GM23248 (cell line): Measurements from ENCODE around the gene HOXA10. TPM values are rescaled to one million over a fixed set of nuclear protein-coding genes. Genes with fewer than 3 reads are reported as not detected.

Source experiments
- DNase-seq: peaks from one replicate; pipeline ENCODE4 v3.0.0-alpha.2; 2015
- H2AFZ ChIP-seq: fragments of 200-600 bp; sonication (generic); 2 replicates; pipeline ENCODE4 v1.6.1; 2016; ENCODE audit warnings: antibody characterized with exemption
- H3F3A ChIP-seq: fragments of 200-600 bp; sonication (generic); 2 replicates; pipeline ENCODE4 v1.6.1; 2016; ENCODE audit warnings: mild to moderate bottlenecking, antibody characterized with exemption, mixed run types; ENCODE audit not compliant: insufficient read depth
- H3K27ac ChIP-seq: fragments of 200-600 bp; sonication (generic); 2 replicates; pipeline ENCODE4 v1.5.1; 2016; ENCODE audit warnings: mild to moderate bottlenecking
- H3K27me3 ChIP-seq: fragments of 200-600 bp; sonication (generic); replicated peaks from 2 replicates; pipeline ENCODE4 v1.6.1; 2016; ENCODE audit warnings: mild to moderate bottlenecking; ENCODE audit not compliant: insufficient read depth
- H3K36me3 ChIP-seq: fragments of 200-600 bp; sonication (generic); 2 replicates; pipeline ENCODE4 v1.6.1; 2016; ENCODE audit warnings: low read depth, mild to moderate bottlenecking
- H3K4me1 ChIP-seq: fragments of 200-600 bp; sonication (generic); 2 replicates; pipeline ENCODE4 v1.6.1; 2016; ENCODE audit warnings: mild to moderate bottlenecking; ENCODE audit not compliant: insufficient read depth
- H3K4me2 ChIP-seq: fragments of 200-600 bp; sonication (generic); one replicate; pipeline ENCODE4 v1.6.1; 2016; ENCODE audit warnings: mild to moderate bottlenecking; ENCODE audit not compliant: unreplicated experiment
- H3K4me3 ChIP-seq: fragments of 200-600 bp; sonication (generic); 2 replicates; pipeline ENCODE4 v1.5.1; 2016; ENCODE audit warnings: mild to moderate bottlenecking
- H3K79me2 ChIP-seq: fragments of 200-600 bp; sonication (generic); 2 replicates; pipeline ENCODE4 v1.6.1; 2016; ENCODE audit warnings: mild to moderate bottlenecking; ENCODE audit not compliant: insufficient read depth
- H3K9ac ChIP-seq: fragments of 200-600 bp; sonication (generic); 2 replicates; pipeline ENCODE4 v1.6.1; 2016; ENCODE audit warnings: mild to moderate bottlenecking
- H3K9me2 ChIP-seq: fragments of 200-600 bp; sonication (generic); 2 replicates; pipeline ENCODE4 v1.6.1; 2016; ENCODE audit warnings: mixed run types, mild to moderate bottlenecking, moderate library complexity; ENCODE audit not compliant: insufficient read depth
- H3K9me3 ChIP-seq: fragments of 200-600 bp; sonication (generic); one replicate; pipeline ENCODE4 v1.6.1; 2017; ENCODE audit warnings: low read depth
- H4K20me1 ChIP-seq: fragments of 200-600 bp; sonication (generic); 2 replicates; pipeline ENCODE4 v1.6.0; 2016; ENCODE audit not compliant: insufficient read depth
- EZH2 ChIP-seq: fragments of 200-600 bp; sonication (generic); IDR thresholded peaks from 2 replicates; pipeline ENCODE4 v1.6.1; 2018; ENCODE audit warnings: antibody characterized with exemption, mild to moderate bottlenecking; ENCODE audit not compliant: insufficient read depth, poor library complexity, severe bottlenecking
- EZH2phosphoT487 ChIP-seq: fragments of 200-600 bp; sonication (generic); IDR thresholded peaks from 2 replicates; pipeline ENCODE4 v1.6.1; 2018; ENCODE audit warnings: antibody characterized with exemption, moderate library complexity, mild to moderate bottlenecking, low read depth; ENCODE audit not compliant: insufficient read depth
- WGBS, 2 experiments: methylation state at CpG; one replicate each; pipeline ENCODE4 v1.1.6; 2015 to 2017; ENCODE audit warnings: low lambda C conversion rate in 2 of 2, low coverage in 1 of 2; ENCODE audit errors: missing lambda C conversion rate in 2 of 2; 5-methylcytosine and 5-hydroxymethylcytosine counted together
- in situ Hi-C: fragments of 300-500 bp; cut with MboI; formaldehyde crosslinking; loops from 2 replicates; pipeline ENCODE4 v1.15.0; 2020
- polyA plus RNA-seq: library from polyadenylated mRNA; unstranded; fragments of >200 nt; fragmentation: Nextera tagmentation; extraction: Ambion mirVana; gene quantifications from 2 replicates; pipeline ENCODE4 v1.2.1, GENCODE V29; 2016
- total RNA-seq: library from RNA; depleted of rRNA; stranded (reverse); fragments of >200 nt; shearing (Covaris generic); gene quantifications from 2 replicates; pipeline ENCODE4 v1.2.3, GENCODE V29; 2014

HOXA10 gene
- total and polyA plus RNA-seq, 2 experiments from 2014 or later: 28.0 to 29.3 TPM

GRCh38 chr7:27199849-27200760 lies 26.0 kb upstream of the HOXA10 start, which contains the start of gene HOXA13:
TSS of gene HOXA13 (minus strand) at chr7:27200091. CDS start at chr7:27200077, 14 bp downstream.
- H3K9ac ChIP-seq: peak within 1 kb of the TSS; percentile 28; the same call in 1 of the 2 replicates
- peak within 1 kb of the TSS; percentile 77 for H3K4me3 ChIP-seq
- in situ Hi-C loops: loop anchor here (10.0 kb wide), 4 partner anchors 385 to 895 kb away; no protein-coding TSS in a partner anchor
- H3F3A ChIP-seq: peaks cover 10% of the 10 kb centered on the region; the same call in 1 of the 2 replicates
- no peaks in the 10 kb centered on the region for H3K9me2 ChIP-seq
- H2AFZ ChIP-seq: peak within 1 kb of the TSS; percentile 86
- no peaks in the 10 kb centered on the region for H4K20me1 ChIP-seq
- H3K36me3 ChIP-seq: no peaks in the 10 kb centered on the region
- no peaks in the 10 kb centered on the region for H3K79me2 ChIP-seq
- peaks cover 35% of the 10 kb centered on the region for H3K27me3 ChIP-seq
- no peak within 1 kb of the TSS for H3K27ac ChIP-seq
- WGBS, 2 experiments: 2 to 3% methylated on average over 37 to 68 of the region's 99 CpGs
- H3K9me3 ChIP-seq: no peaks in the 10 kb centered on the region
- TF ChIP-seq EZH2phosphoT487 (no peak), EZH2 (no peak)
- H3K4me2 ChIP-seq: peak within 1 kb of the TSS; percentile 76
- no peaks in the 10 kb centered on the region for H3K4me1 ChIP-seq
- peak; percentile 74 for DNase-seq

GRCh38 chr7:27198871-27199801 lies 25.0 kb upstream of the HOXA10 start:
- peak overlapping the region; percentile 70 for H3K4me3 ChIP-seq
- TF ChIP-seq EZH2 (no peak), EZH2phosphoT487 (no peak)
- no peaks in the 10 kb centered on the region for H3K36me3 ChIP-seq
- peak overlapping the region; percentile 86 for H2AFZ ChIP-seq
- H3F3A ChIP-seq: peaks cover 10% of the 10 kb centered on the region; the same call in 1 of the 2 replicates
- peak; percentile 70 for DNase-seq
- H3K27me3 ChIP-seq: peaks cover 28% of the 10 kb centered on the region
- in situ Hi-C loops: loop anchor here (10.0 kb wide), 1 partner anchor 896 kb away; no protein-coding TSS in a partner anchor
- no peaks in the 10 kb centered on the region for H4K20me1 ChIP-seq
- peak overlapping the region; percentile 28; the same call in 1 of the 2 replicates for H3K9ac ChIP-seq
- no peaks in the 10 kb centered on the region for H3K9me3 ChIP-seq
- H3K9me2 ChIP-seq: no peaks in the 10 kb centered on the region
- H3K27ac ChIP-seq: no peak overlapping the region
- H3K79me2 ChIP-seq: no peaks in the 10 kb centered on the region
- H3K4me2 ChIP-seq: peak overlapping the region; percentile 67
- H3K4me1 ChIP-seq: no peaks in the 10 kb centered on the region
- WGBS, 2 experiments: 1 to 3% methylated on average over 58 to 82 of the region's 93 CpGs

DNA sequence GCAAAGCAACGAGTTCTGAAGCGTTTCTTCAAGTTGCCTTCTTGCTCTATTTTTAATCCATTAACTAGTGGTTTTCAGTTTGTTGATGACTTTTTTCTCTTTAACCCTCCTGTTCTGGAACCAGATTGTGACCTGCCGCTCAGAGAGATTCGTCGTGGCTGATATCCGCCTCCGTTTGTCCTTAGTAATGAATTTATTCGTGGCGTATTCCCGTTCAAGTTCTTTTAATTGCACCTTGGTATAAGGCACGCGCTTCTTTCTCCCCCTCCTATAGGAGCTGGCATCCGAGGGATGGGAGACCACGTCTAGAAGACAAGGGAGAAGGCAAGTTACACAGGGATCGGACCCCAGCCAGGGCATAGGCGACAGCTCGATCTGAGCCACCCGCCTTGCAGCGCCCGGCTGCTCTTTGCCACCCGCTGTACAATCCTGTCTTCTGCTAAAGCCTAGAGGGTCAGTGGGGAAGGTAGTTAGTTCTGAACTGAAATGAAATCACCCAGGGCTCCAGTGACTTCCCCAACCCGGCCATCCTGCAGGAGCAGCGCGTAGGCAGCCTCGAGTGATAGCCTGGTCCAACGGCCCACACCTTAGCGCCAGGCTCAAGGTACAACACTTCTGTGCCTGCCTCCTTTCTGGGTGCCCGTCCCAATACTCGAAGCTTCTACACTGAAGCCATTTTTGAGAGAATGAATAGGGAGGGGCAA lies 24.2 kb upstream of the HOXA10 start:
- Histone ChIP-seq H3F3A (peaks cover 10% of the 10 kb centered on the region; the same call in 1 of the 2 replicates), H3K79me2 (no peaks in the 10 kb centered on the region), H3K4me1 (no peaks in the 10 kb centered on the region), H3K36me3 (no peaks in the 10 kb centered on the region), H3K27ac (no peak overlapping the region), H3K4me2 (no peak overlapping the region), H3K27me3 (peaks cover 25% of the 10 kb centered on the region; the same call in 1 of the 2 replicates), H3K9me2 (no peaks in the 10 kb centered on the region), H3K9ac (no peak overlapping the region), H3K4me3 (peak overlapping the region; percentile 70; the same call in 1 of the 2 replicates), H3K9me3 (no peaks in the 10 kb centered on the region), H4K20me1 (no peaks in the 10 kb centered on the region), H2AFZ (peak overlapping the region; percentile 86)
- TF ChIP-seq EZH2 (peak; percentile 74), EZH2phosphoT487 (0 out of 2 replicates have a peak, but pooled peaks have one; percentile 53)
- in situ Hi-C loops: loop anchor here (10.0 kb wide), 1 partner anchor 897 kb away; no protein-coding TSS in a partner anchor
- DNase-seq: no peak
- WGBS, 2 experiments: 45% methylated on average over 29 of the region's 29 CpGs
